Mucosa of stomach (tissue), 1 donor: ENCODE data around the gene SMARCC1.
"Not testable (repeated sequence)": the region's sequence is repeated elsewhere in the genome, so short reads cannot be mapped to it uniquely, and the experiment has no call there.

Experiments used
- H3K27me3 ChIP-seq: one replicate; pipeline ENCODE4 v1.7.0; 2013; ENCODE audit warnings: mild to moderate bottlenecking, low read length; ENCODE audit not compliant: control insufficient read depth, insufficient read depth
- H3K36me3 ChIP-seq: one replicate; pipeline ENCODE4 v1.7.0; 2013; ENCODE audit warnings: low read length; ENCODE audit not compliant: control insufficient read depth, insufficient read depth
- H3K4me1 ChIP-seq: one replicate; pipeline ENCODE4 v1.7.0; 2013; ENCODE audit warnings: mild to moderate bottlenecking, low read length; ENCODE audit not compliant: control insufficient read depth, insufficient read depth
- H3K4me3 ChIP-seq: one replicate; pipeline ENCODE4 v1.7.0; 2013; ENCODE audit warnings: low read length
- H3K9ac ChIP-seq: one replicate; pipeline ENCODE4 v1.7.0; 2013; ENCODE audit warnings: mild to moderate bottlenecking, low read length, moderate library complexity
- H3K9me3 ChIP-seq: one replicate; pipeline ENCODE4 v1.7.0; 2013; ENCODE audit warnings: mild to moderate bottlenecking, low read length, moderate library complexity; ENCODE audit not compliant: control insufficient read depth
- donor health status: Pancreatic carcinoma.

SMARCC1 gene

DNA sequence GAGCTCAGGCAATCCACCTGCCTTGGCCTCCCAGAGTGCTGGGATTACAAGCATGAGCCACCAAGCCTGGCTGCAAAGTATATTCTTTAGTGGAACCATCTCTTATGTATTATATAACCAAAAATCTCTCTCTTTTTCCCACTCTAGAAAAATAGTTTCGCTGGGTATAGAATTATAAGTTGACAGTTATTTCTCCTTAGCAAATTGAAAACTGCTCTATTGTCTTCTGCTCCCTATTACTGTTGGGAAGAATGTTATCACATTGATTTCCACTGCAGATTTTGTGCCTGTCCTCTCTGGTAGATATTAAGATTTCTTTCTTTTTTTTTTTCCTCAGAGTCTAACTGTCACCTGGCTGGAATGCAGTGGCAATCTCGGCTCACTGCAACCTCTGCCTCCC lies 11.0 kb upstream of the SMARCC1 start:
- Histone ChIP-seq H3K9ac (no peak overlapping the region), H3K4me1 (no peaks in the 10 kb centered on the region)

DNA sequence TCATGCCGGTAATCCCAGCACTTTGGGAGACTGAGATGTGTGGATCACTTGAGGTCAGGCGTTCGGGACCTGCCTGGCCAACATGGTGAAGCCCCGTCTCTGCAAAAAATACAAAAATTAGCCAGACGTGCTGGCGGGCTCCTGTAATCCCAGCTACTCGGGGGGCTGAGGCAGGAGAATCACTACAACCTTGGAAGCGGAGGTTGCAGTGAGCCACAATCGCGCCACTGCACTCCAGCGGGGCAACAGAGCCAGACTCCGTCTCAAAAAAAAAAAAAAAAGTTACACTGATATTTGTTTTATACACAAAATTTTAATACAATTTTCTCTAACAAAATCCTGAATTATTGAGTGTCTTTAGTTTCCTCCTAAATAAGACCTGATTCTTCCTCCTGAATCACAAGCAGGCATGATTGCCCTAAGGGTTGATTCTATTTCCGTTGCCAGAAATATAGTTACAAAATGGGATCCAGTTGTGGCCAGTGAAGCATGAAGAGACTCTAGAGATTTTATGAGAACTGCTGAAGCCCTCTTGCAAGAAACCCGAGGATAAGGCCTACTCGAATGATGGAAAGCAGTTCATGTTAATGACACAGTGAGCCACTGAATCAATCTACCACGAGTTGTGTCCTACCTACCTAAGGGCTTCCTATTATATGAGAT lies 9.6 kb upstream of the SMARCC1 start:
- Histone ChIP-seq H3K36me3 (no peaks in the 10 kb centered on the region), H3K4me1 (no peaks in the 10 kb centered on the region), H3K9ac (no peak overlapping the region), H3K4me3 (no peak overlapping the region), H3K27me3 (no peaks in the 10 kb centered on the region), H3K9me3 (no peaks in the 10 kb centered on the region)

More for the DNA sequence above, 11.0 kb upstream of the SMARCC1 start:
- H3K4me3 ChIP-seq, result no peak overlapping the region
- no peaks in the 10 kb centered on the region for H3K36me3 ChIP-seq
- H3K9me3 ChIP-seq, result no peaks in the 10 kb centered on the region
- H3K27me3 ChIP-seq, result no peaks in the 10 kb centered on the region

DNA sequence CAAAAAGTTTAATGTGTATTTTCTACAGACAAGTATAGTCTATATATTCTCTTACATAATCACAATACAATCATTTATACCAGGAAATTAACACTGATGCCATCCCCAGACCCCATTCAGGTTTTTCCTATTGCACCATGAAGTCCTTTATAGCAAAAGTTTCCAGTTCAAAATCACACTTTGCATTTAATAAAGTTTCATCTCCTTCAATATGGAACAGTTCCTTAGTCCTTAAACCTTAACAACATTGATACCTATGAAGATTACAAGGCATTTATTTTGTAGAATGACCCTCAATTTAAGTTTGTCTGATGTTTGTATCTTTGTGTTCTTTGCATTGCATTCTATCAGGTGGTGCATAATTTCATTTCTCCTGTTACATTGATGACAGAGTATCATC lies 2.0 kb upstream of the SMARCC1 start:
- Histone ChIP-seq H3K36me3 (no peaks in the 10 kb centered on the region), H3K27me3 (no peaks in the 10 kb centered on the region), H3K4me3 (no peak overlapping the region), H3K9ac (no peak overlapping the region), H3K9me3 (no peaks in the 10 kb centered on the region), H3K4me1 (peaks cover 7% of the 10 kb centered on the region)

DNA sequence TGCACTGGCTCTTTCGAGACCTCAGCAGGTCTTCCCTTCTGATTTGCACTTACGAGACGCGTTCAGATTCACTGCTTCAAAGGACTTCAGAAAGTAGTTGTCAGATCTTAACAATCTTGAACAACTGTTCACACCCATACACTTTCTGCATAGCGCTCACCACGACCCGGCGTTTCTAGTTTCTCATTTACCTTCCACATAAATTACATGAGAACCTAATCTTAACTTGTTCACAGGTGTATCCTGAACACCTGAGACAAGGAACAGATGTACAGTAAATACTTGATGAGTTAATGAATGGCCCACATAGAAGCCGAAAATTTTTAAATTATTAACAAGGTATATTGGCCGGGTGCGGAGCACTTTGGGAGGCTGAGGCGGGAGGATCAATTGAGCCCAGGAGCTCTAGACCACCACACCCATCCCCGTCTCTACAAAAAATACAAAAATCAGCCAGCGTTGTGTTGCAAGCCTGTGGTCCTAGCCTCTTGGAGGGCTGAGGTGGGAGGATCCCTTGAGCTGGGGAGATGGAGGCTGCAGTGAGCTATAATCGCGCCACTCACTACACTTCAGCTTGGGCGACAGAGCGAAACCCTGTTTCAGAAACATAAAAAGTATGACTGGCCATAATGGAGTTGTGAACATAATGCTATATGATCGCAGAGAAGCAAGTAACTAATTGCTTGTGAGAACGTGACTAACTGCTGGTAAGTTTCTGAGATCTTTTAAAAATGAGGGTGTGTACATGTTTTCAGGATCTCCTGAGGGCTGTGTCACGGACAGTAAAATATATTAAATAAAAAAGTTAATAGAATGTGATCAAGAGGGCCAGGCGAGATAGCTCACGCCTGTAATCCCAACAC lies 984 bp upstream of the SMARCC1 start:
- H3K4me3 ChIP-seq, result peak overlapping the region; percentile 18
- H3K9ac ChIP-seq, result peak overlapping the region; percentile 69
- no peaks in the 10 kb centered on the region for H3K36me3 ChIP-seq
- no peaks in the 10 kb centered on the region for H3K27me3 ChIP-seq
- H3K4me1 ChIP-seq, result peaks cover 7% of the 10 kb centered on the region
- H3K9me3 ChIP-seq, result no peaks in the 10 kb centered on the region

DNA sequence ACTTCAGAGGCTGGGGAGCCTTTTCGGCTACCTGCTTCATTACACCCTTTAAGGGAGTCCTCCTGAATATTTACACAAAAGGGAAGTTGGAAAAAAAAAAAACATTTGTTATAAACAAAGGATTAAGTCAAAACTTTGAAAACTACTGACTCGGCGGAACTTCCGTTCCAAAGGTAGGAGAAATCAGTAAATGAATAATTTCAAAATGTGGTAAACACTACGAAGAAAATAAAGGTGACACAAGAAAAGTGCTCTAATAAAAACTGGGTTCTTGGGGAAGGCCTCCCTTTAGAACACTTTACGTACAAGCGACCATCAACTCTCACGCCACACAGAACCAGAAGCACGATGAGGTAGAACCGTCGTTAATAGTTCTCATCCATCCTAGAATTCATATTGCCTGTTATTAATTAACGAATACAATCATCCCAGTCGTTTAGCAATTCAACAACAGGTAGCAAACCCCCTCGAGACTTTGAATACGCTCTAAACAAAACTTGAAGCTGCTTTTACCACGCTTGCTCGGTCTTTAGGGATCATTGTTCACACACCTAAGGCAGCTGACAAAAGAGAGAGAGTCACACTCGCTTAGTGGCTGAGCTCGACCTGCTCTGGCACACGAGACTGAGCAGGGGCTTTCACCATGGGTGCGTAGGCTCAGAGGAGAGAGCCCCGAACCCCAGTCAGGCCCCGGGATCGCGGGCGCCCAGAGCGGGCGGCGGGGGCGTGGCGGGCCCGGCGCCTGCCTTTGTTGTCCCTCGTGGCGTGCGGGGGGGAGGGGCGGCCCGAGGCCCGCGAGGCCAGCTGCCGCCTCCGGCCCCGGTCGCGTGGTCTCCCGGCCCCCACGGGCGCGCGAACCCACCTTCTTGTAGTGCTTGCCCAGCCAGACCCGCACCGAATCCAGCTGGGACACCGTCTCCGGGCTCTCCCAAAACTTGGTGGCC lies 680 bp downstream of the SMARCC1 start:
- no peaks in the 10 kb centered on the region for H3K9me3 ChIP-seq
- H3K9ac ChIP-seq, result peak overlapping the region; percentile 69
- H3K4me1 ChIP-seq, result peaks cover 7% of the 10 kb centered on the region
- no peaks in the 10 kb centered on the region for H3K27me3 ChIP-seq
- H3K36me3 ChIP-seq, result no peaks in the 10 kb centered on the region
- H3K4me3 ChIP-seq, result peak overlapping the region; percentile 94

DNA sequence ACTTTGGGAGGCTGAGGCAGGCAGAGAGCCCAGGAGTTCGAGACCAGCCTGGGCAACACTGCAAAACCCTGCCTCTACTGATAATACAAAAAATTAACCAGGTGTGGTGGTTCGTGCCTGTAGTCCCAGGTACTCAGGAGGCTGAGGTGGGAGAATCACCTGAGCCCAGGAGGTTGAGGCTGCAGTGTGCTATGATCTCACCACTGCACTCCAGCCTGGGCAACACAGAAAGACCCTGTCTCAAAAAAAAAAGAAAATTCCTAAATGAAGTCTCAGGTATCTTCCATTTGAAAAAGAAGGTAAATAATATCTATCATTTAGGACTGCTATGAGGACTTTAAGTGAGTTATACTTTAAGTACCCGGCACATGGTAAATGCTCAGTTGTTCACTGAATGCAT lies 2.9 kb downstream of the SMARCC1 start:
- no peak overlapping the region for H3K4me3 ChIP-seq
- H3K4me1 ChIP-seq, result peaks cover 7% of the 10 kb centered on the region
- H3K36me3 ChIP-seq, result no peaks in the 10 kb centered on the region
- H3K9ac ChIP-seq, result no peak overlapping the region
- H3K9me3 ChIP-seq, result no peaks in the 10 kb centered on the region
- no peaks in the 10 kb centered on the region for H3K27me3 ChIP-seq

DNA sequence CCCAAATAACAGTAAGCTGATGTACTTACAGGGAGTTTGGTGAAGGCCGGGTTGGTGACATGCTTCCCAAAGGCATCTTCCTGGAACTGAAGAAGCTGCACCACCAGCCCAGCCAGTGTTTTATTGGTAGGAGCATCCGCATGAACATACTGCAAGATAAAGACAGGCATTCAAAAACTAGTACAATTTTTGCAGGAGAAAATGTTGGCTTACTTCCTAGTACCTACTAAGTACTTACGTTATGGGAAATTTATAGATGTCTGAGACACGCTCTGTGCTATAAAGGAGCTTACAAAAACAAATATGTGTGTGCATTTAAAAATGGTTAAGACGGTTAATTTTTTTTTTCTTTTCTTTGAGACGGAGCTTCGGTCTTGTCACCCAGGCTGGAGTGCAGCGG lies 8.9 kb downstream of the SMARCC1 start:
- no peak overlapping the region for H3K9ac ChIP-seq
- no peaks in the 10 kb centered on the region for H3K4me1 ChIP-seq
- H3K27me3 ChIP-seq, result no peaks in the 10 kb centered on the region
- no peak overlapping the region for H3K4me3 ChIP-seq
- no peaks in the 10 kb centered on the region for H3K9me3 ChIP-seq
- no peaks in the 10 kb centered on the region for H3K36me3 ChIP-seq

DNA sequence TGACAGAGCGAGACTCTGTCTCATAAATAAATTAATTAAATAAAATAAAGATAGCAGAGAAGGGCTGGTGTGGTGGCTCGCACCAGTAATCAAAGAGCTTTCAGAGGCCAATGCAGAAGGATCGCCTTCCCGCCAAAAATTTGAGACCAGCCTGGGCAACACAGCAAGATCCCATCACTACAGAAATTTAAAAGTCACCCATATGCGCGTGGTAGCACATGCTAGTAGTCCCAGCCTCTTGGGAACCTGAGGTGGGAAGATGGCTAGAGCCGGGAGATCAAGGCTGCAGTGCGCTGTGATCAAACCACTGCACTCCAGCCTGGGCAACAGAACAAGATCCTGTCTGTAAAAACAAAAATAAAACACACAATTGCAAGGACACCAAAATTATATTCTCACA lies 9.6 kb downstream of the SMARCC1 start:
- H3K9me3 ChIP-seq, result no peaks in the 10 kb centered on the region
- H3K4me1 ChIP-seq, result no peaks in the 10 kb centered on the region
- no peak overlapping the region for H3K9ac ChIP-seq
- no peaks in the 10 kb centered on the region for H3K36me3 ChIP-seq
- no peaks in the 10 kb centered on the region for H3K27me3 ChIP-seq
- H3K4me3 ChIP-seq, result no peak overlapping the region

DNA sequence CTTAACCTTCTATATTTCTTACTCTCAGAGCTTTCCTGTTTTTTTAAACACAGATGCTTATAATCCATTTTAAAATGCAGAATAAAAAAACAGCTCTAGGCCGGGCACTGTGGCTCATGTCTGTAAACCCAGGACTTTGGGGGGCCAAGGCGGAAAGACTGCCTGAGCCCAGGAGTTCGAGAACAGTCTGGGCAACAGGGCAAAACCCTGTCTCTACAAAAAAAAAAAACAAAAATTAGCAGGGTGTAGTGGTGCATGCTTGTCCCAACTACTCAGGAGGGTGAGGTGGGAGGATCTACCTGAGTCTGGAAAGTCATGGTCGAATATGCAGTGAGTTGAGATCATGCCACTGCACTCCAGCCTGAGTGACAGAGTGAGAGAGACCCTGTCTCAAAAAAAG lies 15.5 kb downstream of the SMARCC1 start:
- Histone ChIP-seq H3K4me3 (no peak overlapping the region), H3K9ac (no peak overlapping the region), H3K27me3 (no peaks in the 10 kb centered on the region), H3K4me1 (no peaks in the 10 kb centered on the region), H3K36me3 (no peaks in the 10 kb centered on the region), H3K9me3 (no peaks in the 10 kb centered on the region)

DNA sequence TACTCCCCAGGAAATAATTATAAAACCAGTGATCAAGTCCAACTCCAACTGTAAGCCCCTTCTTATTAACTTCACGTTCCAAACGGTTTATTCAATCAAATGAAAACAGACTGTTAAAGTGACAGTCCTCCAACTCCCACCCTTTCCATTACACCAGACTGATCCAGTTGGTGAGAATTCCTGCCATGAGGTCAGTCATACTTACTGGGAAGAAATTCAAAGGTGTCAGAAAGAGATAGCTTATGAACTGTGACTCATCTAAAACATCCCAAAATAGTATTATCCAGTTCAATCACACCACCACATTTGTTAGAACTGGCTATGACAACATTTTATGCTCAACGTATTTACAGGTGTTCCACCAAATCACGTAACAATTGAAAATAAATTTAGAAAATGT lies 19.5 kb downstream of the SMARCC1 start:
- Histone ChIP-seq H3K27me3 (no peaks in the 10 kb centered on the region), H3K36me3 (no peaks in the 10 kb centered on the region), H3K4me1 (no peaks in the 10 kb centered on the region), H3K4me3 (no peak overlapping the region), H3K9me3 (no peaks in the 10 kb centered on the region), H3K9ac (no peak overlapping the region)

DNA sequence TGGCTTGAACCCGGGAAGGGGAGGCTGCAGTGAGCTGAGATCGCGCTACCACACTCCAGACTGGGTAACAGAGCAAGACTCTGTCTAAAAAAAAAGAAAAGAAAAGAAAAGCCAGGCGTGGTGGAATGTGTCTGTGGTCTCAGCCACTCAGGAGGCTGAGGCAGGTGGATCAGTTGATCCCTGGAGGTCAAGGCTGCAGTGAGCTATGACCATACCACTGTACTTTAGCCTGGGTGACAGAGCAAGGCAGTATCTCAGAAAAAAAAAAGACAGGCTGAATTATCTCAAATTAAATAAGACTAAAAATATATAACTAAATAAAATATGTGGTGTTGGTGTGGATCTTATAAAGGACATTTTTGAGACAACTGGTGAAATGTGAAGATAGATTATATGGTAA lies 20.6 kb downstream of the SMARCC1 start:
- Histone ChIP-seq H3K4me3 (no peak overlapping the region), H3K36me3 (no peaks in the 10 kb centered on the region), H3K9ac (no peak overlapping the region), H3K9me3 (no peaks in the 10 kb centered on the region), H3K4me1 (no peaks in the 10 kb centered on the region), H3K27me3 (no peaks in the 10 kb centered on the region)

DNA sequence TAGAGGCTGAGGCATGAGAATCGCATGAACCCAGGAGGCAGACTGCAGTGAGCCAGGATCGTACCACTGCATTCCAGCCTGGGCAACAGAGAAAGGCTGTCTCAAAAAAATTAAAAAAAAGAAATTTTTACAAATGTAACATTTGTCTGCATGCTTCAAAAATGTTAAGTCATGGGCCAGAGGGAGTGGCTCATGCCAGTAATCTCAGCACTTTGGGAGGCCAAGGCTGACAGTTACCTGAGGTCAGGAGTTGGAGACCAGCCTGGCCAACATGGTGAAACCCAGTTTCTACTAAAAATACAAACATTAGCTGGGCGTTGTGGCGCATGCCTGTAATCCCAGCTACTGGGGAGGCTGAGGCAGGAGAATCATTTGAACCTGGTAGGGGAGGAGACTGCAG lies 21.5 kb downstream of the SMARCC1 start:
- H3K4me1 ChIP-seq, H3K36me3 ChIP-seq, H3K9ac ChIP-seq, H3K9me3 ChIP-seq, H3K4me3 ChIP-seq, H3K27me3 ChIP-seq: not testable (repeated sequence)
